Endothelial cell of umbilical vein (primary cell): ENCODE data around the gene TULP4.

Source experiments
- CTCF ChIP-seq, 2 donors: IDR thresholded peaks; 1 replicate in 1 of 2; 2 replicates in 1 of 2; pipeline ENCODE4 v1.5.1; 2011; ENCODE audit warnings: low read length in 2 of 2, mild to moderate bottlenecking in 2 of 2, moderate library complexity in 2 of 2, control low read depth in 1 of 2, inconsistent platforms in 1 of 2, low read depth in 1 of 2; ENCODE audit not compliant: insufficient read depth in 1 of 2; ENCODE audit errors: extremely low read depth in 1 of 2
- EZH2 ChIP-seq: IDR thresholded peaks from 2 replicates; pipeline ENCODE4 v1.6.1; 2012; ENCODE audit warnings: borderline replicate concordance, low read depth, mild to moderate bottlenecking, moderate library complexity, low read length, inconsistent platforms; ENCODE audit not compliant: severe bottlenecking
- MYC ChIP-seq: IDR thresholded peaks from one replicate; pipeline ENCODE4 v1.6.1; 2011; ENCODE audit warnings: mild to moderate bottlenecking, low read depth, low read length

GRCh38 chr6:158554611-158555361 lies 242.5 kb downstream of the TULP4 start:
- TF ChIP-seq CTCF (IDR thresholded peaks at IDR 0.05; ENCODE audit: extremely low read depth in 1 of 2, insufficient read depth in 1 of 2, low read depth in 1 of 2, low read length in 2 of 2) (no peak), EZH2 (no peak), MYC (no peak)
